Spleen (tissue), 7 donors: ENCODE measurements around the gene CMTM7.

Source experiments
- POLR2A ChIP-seq, 3 donors: fragments of 450-650 bp; IDR thresholded peaks; one replicate each; pipeline ENCODE4 v1.5.1; 2017; ENCODE audit warnings: antibody characterized with exemption in 3 of 3, mild to moderate bottlenecking in 1 of 3
- POLR2AphosphoS5 ChIP-seq, 3 donors: sonication (generic); formaldehyde crosslinking; IDR thresholded peaks; one replicate each; pipeline ENCODE4 v1.5.1; 2017; ENCODE audit warnings: antibody characterized with exemption in 3 of 3
- TF ChIP-seq, protein P1 (sequence below), 11 experiments: fragments of 200-600 bp in 7 of 11; fragments of 450-650 bp in 4 of 11; sonication (generic) in 4 of 11; IDR thresholded peaks in 8 of 11; conservative IDR thresholded peaks in 3 of 11; 1 replicate in 7 of 11; 2 replicates in 4 of 11; pipeline versions ENCODE4 v1.4.0 to v1.8.0; 2016 to 2021; ENCODE audit warnings: antibody characterized with exemption in 11 of 11, inconsistent platforms in 4 of 11, mild to moderate bottlenecking in 1 of 11
- donor health status: DM: no; HTN: no; CAD: no; lungs with moderate emphysema.
- donor health status: DM: no; HTN: no; CAD: no.
- donor health status: DM: no; HTN: no; CAD: no.

DNA sequence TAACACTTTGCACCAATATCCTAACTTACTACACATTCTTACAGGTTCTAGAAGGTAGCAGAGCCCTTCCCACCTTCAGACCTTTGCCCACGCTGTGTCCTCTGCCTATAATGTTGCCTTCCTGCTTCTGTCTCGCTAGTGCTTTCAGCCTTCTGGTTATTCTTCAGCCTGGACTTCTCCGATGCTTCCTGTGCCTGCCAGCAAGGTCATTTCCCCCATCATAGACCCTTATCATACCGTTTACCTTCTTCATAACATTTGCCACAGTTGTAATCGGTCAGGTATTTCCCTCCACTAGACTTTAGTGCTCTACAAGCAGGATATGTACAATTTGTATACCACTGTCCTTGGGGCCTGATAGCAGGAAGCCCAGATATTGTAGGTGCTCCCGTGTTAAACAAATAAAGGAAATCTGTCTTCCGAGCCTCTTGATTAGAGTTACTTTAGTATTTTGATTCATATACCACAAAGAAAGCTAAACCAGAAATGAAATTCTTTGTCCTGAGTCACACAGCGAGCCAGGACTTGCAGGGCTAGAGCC is 35.8 kb upstream of the CMTM7 start:
- TF ChIP-seq, protein P1, sequence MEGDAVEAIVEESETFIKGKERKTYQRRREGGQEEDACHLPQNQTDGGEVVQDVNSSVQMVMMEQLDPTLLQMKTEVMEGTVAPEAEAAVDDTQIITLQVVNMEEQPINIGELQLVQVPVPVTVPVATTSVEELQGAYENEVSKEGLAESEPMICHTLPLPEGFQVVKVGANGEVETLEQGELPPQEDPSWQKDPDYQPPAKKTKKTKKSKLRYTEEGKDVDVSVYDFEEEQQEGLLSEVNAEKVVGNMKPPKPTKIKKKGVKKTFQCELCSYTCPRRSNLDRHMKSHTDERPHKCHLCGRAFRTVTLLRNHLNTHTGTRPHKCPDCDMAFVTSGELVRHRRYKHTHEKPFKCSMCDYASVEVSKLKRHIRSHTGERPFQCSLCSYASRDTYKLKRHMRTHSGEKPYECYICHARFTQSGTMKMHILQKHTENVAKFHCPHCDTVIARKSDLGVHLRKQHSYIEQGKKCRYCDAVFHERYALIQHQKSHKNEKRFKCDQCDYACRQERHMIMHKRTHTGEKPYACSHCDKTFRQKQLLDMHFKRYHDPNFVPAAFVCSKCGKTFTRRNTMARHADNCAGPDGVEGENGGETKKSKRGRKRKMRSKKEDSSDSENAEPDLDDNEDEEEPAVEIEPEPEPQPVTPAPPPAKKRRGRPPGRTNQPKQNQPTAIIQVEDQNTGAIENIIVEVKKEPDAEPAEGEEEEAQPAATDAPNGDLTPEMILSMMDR (IDR thresholded peaks at IDR 0.05 in 8 of 11, conservative IDR thresholded peaks at IDR 0.05 in 3 of 11) = no peak
- TF ChIP-seq POLR2AphosphoS5 (IDR thresholded peaks at IDR 0.05) (no peak), POLR2A (IDR thresholded peaks at IDR 0.05) (no peak)
